GM12878 (cell line): ENCODE measurements around the gene CCDC106. TPM values are rescaled to one million over a fixed set of nuclear protein-coding genes. Genes with fewer than 3 reads are reported as not detected.

Experiments
- ATAC-seq: fragments of 200-7000 bp; cut with Tn5 transposase; 3 replicates; pipeline ENCODE4 v1.9.1; 2020; ENCODE audit warnings: mild to moderate bottlenecking, moderate library complexity
- Bru-seq: library from RNA; stranded (reverse); fragments of 400-500 nt; gene quantifications from one replicate; lab custom pipeline; 2021; lab: Mats Ljungman, UMichigan
- BruChase-seq, 2 experiments: library from RNA; stranded (reverse); fragments of 400-500 nt; gene quantifications; one replicate each; lab custom pipeline; 2021; lab: Mats Ljungman, UMichigan
- BruUV-seq: library from RNA; stranded (reverse); fragments of 400-500 nt; replicated peaks from 2 replicates; lab custom pipeline; 2021; lab: Mats Ljungman, UMichigan
- CTCF ChIA-PET: fragments of 300-600 bp; sonication (Branson Sonifier 250); formaldehyde crosslinking; extraction: SDS; loops from one replicate; lab custom pipeline; 2021; ENCODE audit warnings: inconsistent platforms; lab: Yijun Ruan, JAX
- POLR2A ChIA-PET: fragments of 350-600 bp; formaldehyde crosslinking; extraction: SDS; loops from one replicate; lab custom pipeline; 2021; ENCODE audit warnings: inconsistent platforms; lab: Charles Lee
- RAD21 ChIA-PET: fragments of 300-600 bp; sonication (Branson Sonifier 250); formaldehyde crosslinking; loops from one replicate; lab custom pipeline; 2023; ENCODE audit warnings: antibody characterized with exemption; ENCODE audit not compliant: unreplicated experiment; lab: Charles Lee
- SMC1A ChIA-PET: fragments of 300-600 bp; sonication (Branson Sonifier 250); formaldehyde crosslinking; loops from one replicate; lab custom pipeline; 2023; ENCODE audit not compliant: unreplicated experiment, uncharacterized antibody; lab: Charles Lee
- DNase-seq: peaks from one replicate; pipeline ENCODE4 v3.0.0-alpha.2; 2011; ENCODE audit warnings: low read depth, low spot score
- FAIRE-seq: peaks from 3 replicates; lab custom pipeline; 2011; peaks lifted over from hg19 to GRCh38; lab: Jason Lieb, UNC
- H2AFZ ChIP-seq: 2 replicates; pipeline ENCODE4 v1.6.0; 2011; ENCODE audit warnings: low read depth, low read length, control low read depth; ENCODE audit not compliant: control insufficient read depth
- H3K27ac ChIP-seq: 2 replicates; pipeline ENCODE4 v1.5.1; 2011; ENCODE audit warnings: control low read depth; ENCODE audit not compliant: control insufficient read depth, insufficient read depth
- H3K27me3 ChIP-seq, 2 experiments: replicated peaks in 1 of 2; 2 replicates each; pipeline versions ENCODE4 v1.6.0 to v1.6.1; 2011; ENCODE audit warnings: low read length in 1 of 2; ENCODE audit not compliant: control insufficient read depth in 2 of 2, insufficient read depth in 2 of 2
- H3K36me3 ChIP-seq, 2 experiments: 2 replicates each; pipeline ENCODE4 v1.5.1; 2011; ENCODE audit warnings: low read length in 1 of 2; ENCODE audit not compliant: control insufficient read depth in 2 of 2, insufficient read depth in 2 of 2
- H3K4me1 ChIP-seq: 2 replicates; pipeline ENCODE4 v1.6.1; 2011; ENCODE audit warnings: mild to moderate bottlenecking, low read length, moderate library complexity, mixed read lengths; ENCODE audit not compliant: control insufficient read depth, insufficient read depth
- H3K4me2 ChIP-seq: 2 replicates; pipeline ENCODE4 v1.6.0; 2011; ENCODE audit warnings: control low read depth; ENCODE audit not compliant: control insufficient read depth, insufficient read depth
- H3K4me3 ChIP-seq: fragments of 200-600 bp; sonication (generic); 2 replicates; pipeline ENCODE4 v1.5.1; 2016
- H3K79me2 ChIP-seq: 2 replicates; pipeline ENCODE4 v1.6.0; 2011; ENCODE audit warnings: low read length; ENCODE audit not compliant: control insufficient read depth, insufficient read depth
- H3K9ac ChIP-seq: 2 replicates; pipeline ENCODE4 v1.8.0; 2011; ENCODE audit warnings: low read length, control low read depth, mixed read lengths; ENCODE audit not compliant: control insufficient read depth, insufficient read depth
- H3K9me3 ChIP-seq: replicated peaks from 3 replicates; pipeline ENCODE4 v1.5.1; 2011; ENCODE audit warnings: mild to moderate bottlenecking, low read length; ENCODE audit not compliant: control insufficient read depth, insufficient read depth
- H4K20me1 ChIP-seq: 2 replicates; pipeline ENCODE4 v1.6.0; 2011; ENCODE audit not compliant: control insufficient read depth, insufficient read depth
- CEBPB ChIP-seq, 2 experiments: fragments of 150-350 bp in 1 of 2; IDR thresholded peaks; 2 replicates each; pipeline ENCODE4 v1.6.1; 2012 to 2014; ENCODE audit warnings: low read depth in 2 of 2, low read length in 2 of 2, borderline replicate concordance in 1 of 2, inconsistent platforms in 1 of 2
- CHD2 ChIP-seq: IDR thresholded peaks from 2 replicates; pipeline ENCODE4 v1.6.1; 2011; ENCODE audit warnings: low read depth, low read length, improper control_type of control experiment, borderline replicate concordance
- E4F1 ChIP-seq: fragments of 450-650 bp; IDR thresholded peaks from 2 replicates; pipeline ENCODE4 v1.6.1; 2018; ENCODE audit warnings: borderline replicate concordance, mild to moderate bottlenecking; ENCODE audit not compliant: partially characterized antibody
- LARP7 ChIP-seq: fragments of 450-650 bp; IDR thresholded peaks from 2 replicates; pipeline ENCODE4 v1.6.1; 2017; ENCODE audit warnings: mild to moderate bottlenecking
- NKRF ChIP-seq: fragments of 450-650 bp; conservative IDR thresholded peaks from 2 replicates; pipeline ENCODE4 v1.6.1; 2017; ENCODE audit warnings: mild to moderate bottlenecking, moderate library complexity
- RB1 ChIP-seq: fragments of 450-650 bp; formaldehyde crosslinking; IDR thresholded peaks from 2 replicates; pipeline ENCODE4 v1.6.1; 2017; ENCODE audit warnings: mild to moderate bottlenecking, borderline replicate concordance
- SP1 ChIP-seq: IDR thresholded peaks from one replicate; pipeline ENCODE4 v1.6.1; 2011; ENCODE audit warnings: low read depth, low read length
- STAT1 ChIP-seq: fragments of 450-650 bp; conservative IDR thresholded peaks from 2 replicates; pipeline ENCODE4 v1.6.1; 2014; ENCODE audit warnings: antibody characterized with exemption, mild to moderate bottlenecking
- SUZ12 ChIP-seq: fragments of 200-600 bp; sonication (generic); IDR thresholded peaks from one replicate; pipeline ENCODE4 v1.6.1; 2018; ENCODE audit warnings: antibody characterized with exemption, mild to moderate bottlenecking; ENCODE audit not compliant: unreplicated experiment
- ZNF207 ChIP-seq: fragments of 450-650 bp; IDR thresholded peaks from 2 replicates; pipeline ENCODE4 v1.6.1; 2014; ENCODE audit warnings: antibody characterized with exemption, mild to moderate bottlenecking, borderline replicate concordance
- ZNF217 ChIP-seq: fragments of 450-650 bp; IDR thresholded peaks from 2 replicates; pipeline ENCODE4 v1.6.1; 2017; ENCODE audit warnings: antibody characterized with exemption, mild to moderate bottlenecking
- ZNF274 ChIP-seq: IDR thresholded peaks from one replicate; pipeline ENCODE4 v1.8.0; 2011; ENCODE audit not compliant: insufficient read length, insufficient read depth
- WGBS: methylation state at CpG from one replicate; pipeline ENCODE4 v1.1.6; 2016; ENCODE audit warnings: low lambda C conversion rate; ENCODE audit not compliant: insufficient replicate concordance, insufficient coverage; ENCODE audit errors: missing lambda C conversion rate; 5-methylcytosine and 5-hydroxymethylcytosine counted together
- in situ Hi-C: fragments of 300-500 bp; cut with MboI; formaldehyde crosslinking; loops from 9 replicates; pipeline ENCODE4 v1.14.3; 2018; ENCODE audit warnings: mixed read lengths
- intact Hi-C: fragments of 100-400 bp; cut with micrococcal nuclease; formaldehyde crosslinking; loops from one replicate; pipeline ENCODE4 v1.14.2; 2022; ENCODE audit not compliant: unreplicated experiment
- long read RNA-seq, 2 experiments: library from polyadenylated mRNA; unstranded; transcript quantifications; one replicate each; pipeline ENCODE4 v2.0.0, GENCODE V29; 2019 to 2020
- polyA minus RNA-seq, 3 experiments: library from RNA; depleted of rRNA, polyadenylated mRNA; stranded (reverse); fragments of >200 nt; gene quantifications; 2 replicates each; pipeline ENCODE4 v1.2.3, GENCODE V29; 2011
- polyA plus RNA-seq, 11 experiments: library from polyadenylated mRNA; depleted of rRNA in 4 of 11; unstranded in 6 of 11; stranded (reverse) in 5 of 11; fragments of >200 nt; fragmentation: Nextera tagmentation in 4 of 11; fragmentation: Illumina TruSeq in 1 of 11; extraction: Ambion mirVana in 4 of 11; extraction: Trizol in 1 of 11; gene quantifications; 1 replicate in 1 of 11; 2 replicates in 10 of 11; pipeline versions ENCODE4 v1.2.1 to v1.2.3, GENCODE V29; 2011 to 2016; ENCODE audit warnings: inconsistent platforms in 2 of 11, missing spikeins in 2 of 11, low read depth in 1 of 11
- total RNA-seq, 4 experiments: library from RNA; depleted of rRNA in 3 of 4; stranded (reverse); fragments of >200 nt in 3 of 4; fragmentation: Illumina TruSeq in 1 of 4; extraction: Trizol in 1 of 4; gene quantifications; 2 replicates each; pipeline versions ENCODE4 v1.2.1 to v1.2.3, GENCODE V29; 2013 to 2021

The CCDC106 gene
- total RNA-seq (2013; cell fraction: nucleolus; rRNA removed) = 8.3 and 8.6 TPM in 2 replicates
- 19.2 and 22.5 TPM in 2 replicates for total RNA-seq (2014; rRNA removed)
- 11.9 and 12.7 TPM in 2 replicates for total RNA-seq (2014; rRNA removed; fragmentation: Illumina TruSeq; extraction: Trizol)
- total RNA-seq (2021) = 33.1 and 34.2 TPM in 2 replicates
- polyA plus RNA-seq (2011; ENCODE audit: low read depth) = 5.6 TPM
- polyA plus RNA-seq (2011; rRNA removed) = 7.8 and 16.4 TPM in 2 replicates
- 17.5 and 27.2 TPM in 2 replicates for polyA plus RNA-seq (2011; cell fraction: cytosol; rRNA removed)
- 38.1 and 48.1 TPM in 2 replicates for polyA plus RNA-seq (2011; cell fraction: nucleus; rRNA removed)
- 27.7 and 32.6 TPM in 2 replicates for polyA plus RNA-seq (2012)
- polyA plus RNA-seq (2014; fragmentation: Illumina TruSeq; extraction: Trizol) = 7.7 and 19.2 TPM in 2 replicates
- polyA plus RNA-seq (2014; fragmentation: Nextera tagmentation; extraction: Ambion mirVana) = under 1 TPM; 0.04 to 0.14 TPM
- 35.9 and 39.9 TPM in 2 replicates for polyA plus RNA-seq (2014; rRNA removed)
- 10 to 100 TPM; 20.4 to 25.7 TPM for polyA plus RNA-seq (2016; fragmentation: Nextera tagmentation; extraction: Ambion mirVana)
- 3.4 and 7.2 TPM in 2 replicates for polyA minus RNA-seq (2011; rRNA and poly(A)+ RNA removed)
- 5.5 and 7.0 TPM in 2 replicates for polyA minus RNA-seq (2011; cell fraction: cytosol; rRNA and poly(A)+ RNA removed)
- 6.4 and 14.4 TPM in 2 replicates for polyA minus RNA-seq (2011; cell fraction: nucleus; rRNA and poly(A)+ RNA removed)
- Bru-seq, nascent RNA = percentile 58 among the genes with signal in this experiment
- BruChase-seq, experiment 1, labeled RNA remaining after a 6-hour chase = percentile 74 among the genes with signal in this experiment
- percentile 68 among the genes with signal in this experiment for BruChase-seq, experiment 2, labeled RNA remaining after a 2-hour chase
- long read RNA-seq, experiment 1, transcript CCDC106-202 (5 exons, 2,162 nt) = major isoform, 7 of 17 reads
- long read RNA-seq, experiment 1, partial matches to known transcripts = 1 of 17 reads
- long read RNA-seq, experiment 1, other reads (novel, unspliced or antisense) = 4 of 17 reads
- long read RNA-seq, experiment 2 = 0 reads

- in situ Hi-C loops = no loop called here
- RAD21 ChIA-PET = interaction anchor here (0.9 to 4.4 kb wide), 7 partner anchors 10 to 667 kb away, joined by 3 to 36 read pairs (median 5); partner anchors contain the start of genes ZNF628 and ZSCAN5A
- peak within 1 kb of the TSS; percentile 95 for H3K4me2 ChIP-seq
- TF ChIP-seq STAT1 (peak; percentile 86; the same call in 1 of the 2 replicates), CEBPB (IDR thresholded peaks at IDR 0.05; ENCODE audit: borderline replicate concordance in 1 of 2, low read depth in 2 of 2, low read length in 2 of 2) (0 out of 4 replicates have a peak, but pooled peaks of 1 of the 2 experiments have one; percentile 6), SUZ12 (no peak), SP1 (peak; percentile 83), E4F1 (peak; percentile 90), ZNF217 (peak; percentile 90), RB1 (peak; percentile 88; the same call in 1 of the 2 replicates), LARP7 (peak; percentile 82), ZNF274 (no peak), CHD2 (0 out of 2 replicates have a peak, but pooled peaks have one; percentile 75), ZNF207 (peak; percentile 94), NKRF (peak; percentile 72)
These were observed at the start of gene CCDC106 for GRCh38 chr19:55647732-55648584. Gene CCDC106, plus strand, starts transcription at chr19:55648212. Its CDS starts 835 bp downstream, at chr19:55649047.

More at GRCh38 chr19:55647732-55648584, at the start of gene CCDC106:
- no peak for DNase-seq
- no TSS peak for BruUV-seq
- H3K79me2 ChIP-seq = peaks cover 47% of the 10 kb centered on the region
- H3K4me1 ChIP-seq = peaks cover 25% of the 10 kb centered on the region
- ATAC-seq = peak; percentile 44
- ChIA-PET POLR2A (interaction anchor here (0.8 to 3.3 kb wide), 12 partner anchors 9 to 171 kb away, joined by 3 to 28 read pairs (median 4); partner anchors contain the start of genes FIZ1, ZNF524, ZNF628 and ZNF784), CTCF (interaction anchor here (0.6 to 4.8 kb wide), 13 partner anchors 9 to 740 kb away, joined by 3 to 52 read pairs (median 6); partner anchors contain the start of gene ZNF865), SMC1A (interaction anchor here (1.0 to 2.0 kb wide), 4 partner anchors 9 to 29 kb away, joined by 3 to 24 read pairs (median 6); no protein-coding TSS in a partner anchor)
- H3K27me3 ChIP-seq = no peaks in the 10 kb centered on the region
- H3K27ac ChIP-seq = peak within 1 kb of the TSS; percentile 90
- FAIRE-seq = peak; percentile 75
- no peaks in the 10 kb centered on the region for H4K20me1 ChIP-seq
- peak within 1 kb of the TSS; percentile 91 for H3K9ac ChIP-seq
- H3K9me3 ChIP-seq = no peaks in the 10 kb centered on the region
- H2AFZ ChIP-seq = peak within 1 kb of the TSS; percentile 86
- 2% methylated on average over 63 of the region's 87 CpGs for WGBS
- H3K4me3 ChIP-seq = peak within 1 kb of the TSS; percentile 99
- intact Hi-C loops = no loop called here
- H3K36me3 ChIP-seq = peaks cover 1 to 2% of the 10 kb centered on the region in 2 experiments; a peak in 2 of 4 replicates
